Measurements from ENCODE around the gene PRKN.

GRCh38 chr6:161866570-161866969, 861.0 kb downstream of the PRKN start:
- no peak for TF ChIP-seq EZH2 (IDR thresholded peaks at IDR 0.05; ENCODE audit: low read depth)
- TF ChIP-seq, protein P1, sequence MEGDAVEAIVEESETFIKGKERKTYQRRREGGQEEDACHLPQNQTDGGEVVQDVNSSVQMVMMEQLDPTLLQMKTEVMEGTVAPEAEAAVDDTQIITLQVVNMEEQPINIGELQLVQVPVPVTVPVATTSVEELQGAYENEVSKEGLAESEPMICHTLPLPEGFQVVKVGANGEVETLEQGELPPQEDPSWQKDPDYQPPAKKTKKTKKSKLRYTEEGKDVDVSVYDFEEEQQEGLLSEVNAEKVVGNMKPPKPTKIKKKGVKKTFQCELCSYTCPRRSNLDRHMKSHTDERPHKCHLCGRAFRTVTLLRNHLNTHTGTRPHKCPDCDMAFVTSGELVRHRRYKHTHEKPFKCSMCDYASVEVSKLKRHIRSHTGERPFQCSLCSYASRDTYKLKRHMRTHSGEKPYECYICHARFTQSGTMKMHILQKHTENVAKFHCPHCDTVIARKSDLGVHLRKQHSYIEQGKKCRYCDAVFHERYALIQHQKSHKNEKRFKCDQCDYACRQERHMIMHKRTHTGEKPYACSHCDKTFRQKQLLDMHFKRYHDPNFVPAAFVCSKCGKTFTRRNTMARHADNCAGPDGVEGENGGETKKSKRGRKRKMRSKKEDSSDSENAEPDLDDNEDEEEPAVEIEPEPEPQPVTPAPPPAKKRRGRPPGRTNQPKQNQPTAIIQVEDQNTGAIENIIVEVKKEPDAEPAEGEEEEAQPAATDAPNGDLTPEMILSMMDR (conservative IDR thresholded peaks at IDR 0.05) = no peak
